K562 (cell line): ENCODE data around the gene C14orf39. TPM values are rescaled to one million over a fixed set of nuclear protein-coding genes. Genes with fewer than 3 reads are reported as not detected.
"Not testable (repeated sequence)": the region's sequence is repeated elsewhere in the genome, so short reads cannot be mapped to it uniquely, and the experiment has no call there.

ENCODE experiments used
- ATAC-seq: fragments of 200-7000 bp; cut with Tn5 transposase; 3 replicates; pipeline ENCODE4 v1.9.1; 2020; ENCODE audit warnings: moderate library complexity
- BruUV-seq: library from RNA; stranded (reverse); fragments of 400-500 nt; replicated peaks from 2 replicates; lab custom pipeline; 2021; lab: Mats Ljungman, UMichigan
- CTCF ChIA-PET: fragments of 300-600 bp; formaldehyde crosslinking; extraction: SDS; loops from one replicate; lab custom pipeline; 2021; ENCODE audit warnings: low intra/inter-chr PET ratio; lab: Yijun Ruan, JAX
- POLR2A ChIA-PET: fragments of 300-600, 350-650 bp; sonication (Branson Sonifier 250); formaldehyde crosslinking; extraction: SDS; loops from one replicate; lab custom pipeline; 2021; ENCODE audit warnings: antibody characterized with exemption, inconsistent platforms; lab: Yijun Ruan, JAX
- DNase-seq, 4 experiments: peaks; one replicate each; pipeline versions ENCODE4 v3.0.0 to v3.0.0-alpha.2; 2011 to 2018; ENCODE audit warnings: low spot score in 3 of 4, mixed read lengths in 3 of 4; ENCODE audit errors: extremely low read depth in 1 of 4
- FAIRE-seq: peaks from 2 replicates; lab custom pipeline; 2011; peaks lifted over from hg19 to GRCh38; lab: Jason Lieb, UNC
- H2AFZ ChIP-seq: 2 replicates; pipeline ENCODE4 v1.6.0; 2011; ENCODE audit warnings: low read depth, low read length, control low read depth, inconsistent platforms
- H3K27ac ChIP-seq: fragments of 200-600 bp; 3 replicates; pipeline ENCODE4 v1.8.0; 2011; ENCODE audit warnings: low read depth, mild to moderate bottlenecking, control low read depth, inconsistent platforms, low read length, moderate library complexity, mixed read lengths; ENCODE audit errors: extremely low read depth
- H3K27me3 ChIP-seq, 2 experiments: fragments of 300-600 bp in 1 of 2; 2 replicates in 1 of 2; 3 replicates in 1 of 2; pipeline versions ENCODE4 v1.6.0 to v1.8.0; 2011; ENCODE audit warnings: inconsistent platforms in 2 of 2, low read length in 2 of 2, mild to moderate bottlenecking in 1 of 2, mixed read lengths in 1 of 2, moderate library complexity in 1 of 2; ENCODE audit not compliant: control insufficient read depth in 2 of 2, insufficient read depth in 2 of 2
- H3K36me3 ChIP-seq: fragments of 300-600 bp; 3 replicates; pipeline ENCODE4 v1.8.0; 2011; ENCODE audit warnings: mild to moderate bottlenecking, low read length, inconsistent platforms; ENCODE audit not compliant: control insufficient read depth, insufficient read depth
- H3K4me1 ChIP-seq, 2 experiments: fragments of 200-600 bp in 1 of 2; replicated peaks in 1 of 2; 2 replicates in 1 of 2; 3 replicates in 1 of 2; pipeline versions ENCODE4 v1.5.1 to v1.8.0; 2011; ENCODE audit warnings: inconsistent platforms in 2 of 2, low read length in 2 of 2, mild to moderate bottlenecking in 1 of 2, mixed read lengths in 1 of 2, moderate library complexity in 1 of 2; ENCODE audit not compliant: control insufficient read depth in 2 of 2, insufficient read depth in 2 of 2
- H3K4me2 ChIP-seq: 2 replicates; pipeline ENCODE4 v1.6.1; 2011; ENCODE audit warnings: low read length, control low read depth, inconsistent platforms, mixed read lengths; ENCODE audit not compliant: insufficient read depth
- H3K4me3 ChIP-seq: fragments of 200-600 bp; sonication (generic), shearing (Covaris generic); 2 replicates; pipeline ENCODE4 v1.5.1; 2016; ENCODE audit warnings: control low read depth, inconsistent platforms
- H3K79me2 ChIP-seq: fragments of 200-600 bp; 3 replicates; pipeline ENCODE4 v1.8.0; 2011; ENCODE audit warnings: low read length, inconsistent platforms; ENCODE audit not compliant: control insufficient read depth, insufficient read depth
- H3K9ac ChIP-seq, 2 experiments: 2 replicates each; pipeline versions ENCODE4 v1.6.0 to v1.6.1; 2011; ENCODE audit warnings: low read depth in 2 of 2, low read length in 2 of 2, control low read depth in 1 of 2, inconsistent platforms in 1 of 2, mild to moderate bottlenecking in 1 of 2, mixed read lengths in 1 of 2; ENCODE audit not compliant: insufficient read depth in 1 of 2
- H3K9me1 ChIP-seq: one replicate; pipeline ENCODE4 v1.6.0; 2011; ENCODE audit warnings: inconsistent platforms, mild to moderate bottlenecking, low read length, moderate library complexity; ENCODE audit not compliant: control insufficient read depth, insufficient read depth
- H3K9me3 ChIP-seq: replicated peaks from 2 replicates; pipeline ENCODE4 v1.5.1; 2011; ENCODE audit warnings: low read depth, low read length, inconsistent platforms; ENCODE audit not compliant: control insufficient read depth, insufficient read depth
- H4K20me1 ChIP-seq: replicated peaks from 2 replicates; pipeline ENCODE4 v1.6.1; 2011; ENCODE audit warnings: low read length, inconsistent platforms, mixed read lengths; ENCODE audit not compliant: control insufficient read depth, insufficient read depth
- ADNP ChIP-seq: fragments of 200-800 bp; sonication (Bioruptor generic); IDR thresholded peaks from 2 replicates; pipeline ENCODE4 v1.6.1; 2016; ENCODE audit warnings: missing genetic modification characterization, missing compliant biosample characterization
- CSDE1 ChIP-seq, 2 experiments: fragments of 450-650 bp; IDR thresholded peaks; 2 replicates each; pipeline ENCODE4 v1.6.1; 2016; ENCODE audit warnings: mild to moderate bottlenecking in 1 of 2
- NR3C1 ChIP-seq: sonication (generic); formaldehyde crosslinking; IDR thresholded peaks from 2 replicates; pipeline ENCODE4 v1.8.1; 2022; ENCODE audit warnings: missing genetic modification reagents
- SNRNP70 ChIP-seq: fragments of 200-400 bp; formaldehyde crosslinking; optimal IDR thresholded peaks from 2 replicates; pipeline ENCODE3; 2017; ENCODE audit warnings: low read depth, low read length
- U2AF1 ChIP-seq: fragments of 200-400 bp; formaldehyde crosslinking; optimal IDR thresholded peaks from 2 replicates; pipeline ENCODE3; 2017; ENCODE audit warnings: mild to moderate bottlenecking, low read depth, low read length, moderate library complexity
- ZNF165 ChIP-seq: fragments of 250-450 bp; sonication (Bioruptor Pico); IDR thresholded peaks from 2 replicates; pipeline ENCODE4 v1.4.0; 2020; ENCODE audit warnings: borderline replicate concordance
- WGBS: fragments of 100-300 bp; shearing (Covaris generic); methylation state at CpG from one replicate; pipeline ENCODE4 v1.1.6; 2016; ENCODE audit warnings: low coverage, mixed read lengths; ENCODE audit not compliant: insufficient coverage; ENCODE audit errors: missing lambda C conversion rate; 5-methylcytosine and 5-hydroxymethylcytosine counted together
- in situ Hi-C: fragments of 300-500 bp; cut with MboI; formaldehyde crosslinking; loops from 4 replicates; pipeline ENCODE4 v1.15.0; 2018; ENCODE audit warnings: inconsistent platforms, mixed read lengths
- intact Hi-C: fragments of 100-400 bp; cut with micrococcal nuclease; formaldehyde crosslinking; loops from 2 replicates; pipeline ENCODE4 v1.14.2; 2022
- polyA plus RNA-seq, 8 experiments: library from polyadenylated mRNA; depleted of rRNA in 4 of 8; stranded (reverse) in 5 of 8; unstranded in 3 of 8; fragments of >200 nt; fragmentation: Nextera tagmentation in 2 of 8; fragmentation: Illumina TruSeq in 1 of 8; extraction: Ambion mirVana in 2 of 8; extraction: Trizol in 1 of 8; gene quantifications; 2 replicates each; pipeline versions ENCODE4 v1.2.1 to v1.2.3, GENCODE V29; 2011 to 2014; ENCODE audit warnings: inconsistent platforms in 1 of 8, missing spikeins in 1 of 8
- total RNA-seq, 7 experiments: library from RNA; depleted of rRNA in 6 of 7; stranded (reverse); fragments of >200 nt in 6 of 7; fragmentation: Illumina TruSeq in 2 of 7; extraction: Trizol in 2 of 7; gene quantifications; 2 replicates each; pipeline versions ENCODE4 v1.2.1 to v1.2.3, GENCODE V29; 2011 to 2021; ENCODE audit warnings: low replicate concordance in 1 of 7
- TF ChIP-seq, protein P1 (sequence below): sonication (generic); formaldehyde crosslinking; IDR thresholded peaks from 2 replicates; pipeline ENCODE4 v1.5.0; 2020; ENCODE audit warnings: missing genetic modification reagents

The C14orf39 gene
- total and polyA plus RNA-seq, 9 of the 15 experiments (the other 6 are each of a cell fraction or from before 2014, with no cell fraction given): 0.54 to 6.7 (median 1.4) TPM

DNA sequence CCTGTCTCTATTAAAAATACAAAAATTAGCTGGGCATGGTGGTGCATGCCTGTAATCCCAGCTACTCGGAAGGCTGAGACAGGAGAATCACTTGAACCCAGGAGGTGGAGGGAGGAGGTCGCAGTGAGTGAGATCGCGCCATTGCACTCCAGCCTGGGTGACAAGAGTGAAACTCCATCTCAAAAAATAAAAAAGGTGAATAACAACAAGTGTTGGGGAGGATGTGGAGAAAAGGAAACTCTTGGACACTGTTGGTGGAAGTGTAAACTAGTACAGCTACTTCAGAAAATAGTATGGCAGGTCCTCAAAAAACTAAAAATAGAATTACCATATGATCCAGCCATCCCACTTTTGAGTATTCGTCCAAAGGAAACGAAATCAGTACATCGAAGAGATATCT, 5.6 kb downstream of the C14orf39 start:
- H3K9me3 ChIP-seq, H3K27me3 ChIP-seq, H3K9ac ChIP-seq, H3K4me2 ChIP-seq, H2AFZ ChIP-seq, DNase-seq, H3K9me1 ChIP-seq, ATAC-seq, H3K36me3 ChIP-seq, BruUV-seq, H3K4me1 ChIP-seq, CTCF ChIA-PET, in situ Hi-C loops, FAIRE-seq, H4K20me1 ChIP-seq, H3K4me3 ChIP-seq, H3K27ac ChIP-seq, POLR2A ChIA-PET, H3K79me2 ChIP-seq: not testable (repeated sequence)
- WGBS: 57% methylated on average over 7 of the region's 7 CpGs
- intact Hi-C loops: loop anchor here (10.0 kb wide), 1 partner anchor 225 kb away; no protein-coding TSS in a partner anchor

DNA sequence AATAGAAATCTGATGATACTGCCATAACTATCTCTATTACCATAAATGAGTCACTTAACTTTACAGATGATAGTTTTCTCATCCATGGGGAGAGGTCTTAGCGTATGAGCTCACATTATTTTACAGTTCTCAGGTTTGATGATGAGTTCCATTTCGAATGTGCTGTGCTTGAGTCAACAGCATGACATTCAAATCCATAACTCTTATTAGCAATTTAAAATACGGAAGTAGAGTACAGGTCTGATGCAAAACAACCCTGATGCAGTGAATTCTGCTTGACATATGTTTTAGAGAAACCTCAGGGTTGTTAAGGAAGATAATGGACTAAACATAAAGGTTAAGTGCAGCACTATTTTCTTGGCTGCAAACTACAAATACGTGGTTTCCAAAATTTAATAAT, 30.0 kb downstream of the C14orf39 start:
- intact Hi-C loops (no loop called here), in situ Hi-C loops (no loop called here)
- TF ChIP-seq SNRNP70 (no peak), NR3C1 (CRISPR knock-in tag) (no peak), ADNP (tag) (no peak), ZNF165 (CRISPR knock-in tag) (no peak), CSDE1 (IDR thresholded peaks at IDR 0.05) (no peak), U2AF1 (no peak)
- TF ChIP-seq, protein P1, sequence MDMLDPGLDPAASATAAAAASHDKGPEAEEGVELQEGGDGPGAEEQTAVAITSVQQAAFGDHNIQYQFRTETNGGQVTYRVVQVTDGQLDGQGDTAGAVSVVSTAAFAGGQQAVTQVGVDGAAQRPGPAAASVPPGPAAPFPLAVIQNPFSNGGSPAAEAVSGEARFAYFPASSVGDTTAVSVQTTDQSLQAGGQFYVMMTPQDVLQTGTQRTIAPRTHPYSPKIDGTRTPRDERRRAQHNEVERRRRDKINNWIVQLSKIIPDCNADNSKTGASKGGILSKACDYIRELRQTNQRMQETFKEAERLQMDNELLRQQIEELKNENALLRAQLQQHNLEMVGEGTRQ (CRISPR knock-in tag): no peak
- CTCF ChIA-PET: no interaction called here
- Histone ChIP-seq H3K27ac (no peak overlapping the region), H3K79me2 (no peaks in the 10 kb centered on the region), H3K27me3 (no peaks in the 10 kb centered on the region), H3K36me3 (no peaks in the 10 kb centered on the region), H3K9me1 (no peaks in the 10 kb centered on the region), H3K4me3 (no peak overlapping the region), H3K9ac (no peak overlapping the region), H3K4me1 (no peaks in the 10 kb centered on the region), H3K4me2 (no peak overlapping the region), H2AFZ (no peak overlapping the region), H3K9me3 (no peaks in the 10 kb centered on the region), H4K20me1 (no peaks in the 10 kb centered on the region)
- BruUV-seq: no TSS peak
- no peak for DNase-seq
- ATAC-seq: no peak
- POLR2A ChIA-PET: no interaction called here
- 0% methylated on average over 4 of the region's 4 CpGs for WGBS
- FAIRE-seq: no peak
